Activated CD8-positive, alpha-beta memory T cell treated with anti-CD3 and anti-CD28 coated beads for 1 hour (primary cell): ENCODE data around the gene KCNIP1.
"Not testable (repeated sequence)": the region's sequence is repeated elsewhere in the genome, so short reads cannot be mapped to it uniquely, and the experiment has no call there.

Experiments used
- DNase-seq, 2 donors: peaks; one replicate each; pipeline ENCODE4 v3.0.0-alpha.2; 2020; ENCODE audit warnings: low read depth in 1 of 2; ENCODE audit errors: extremely low read depth in 1 of 2

Gene KCNIP1

DNA sequence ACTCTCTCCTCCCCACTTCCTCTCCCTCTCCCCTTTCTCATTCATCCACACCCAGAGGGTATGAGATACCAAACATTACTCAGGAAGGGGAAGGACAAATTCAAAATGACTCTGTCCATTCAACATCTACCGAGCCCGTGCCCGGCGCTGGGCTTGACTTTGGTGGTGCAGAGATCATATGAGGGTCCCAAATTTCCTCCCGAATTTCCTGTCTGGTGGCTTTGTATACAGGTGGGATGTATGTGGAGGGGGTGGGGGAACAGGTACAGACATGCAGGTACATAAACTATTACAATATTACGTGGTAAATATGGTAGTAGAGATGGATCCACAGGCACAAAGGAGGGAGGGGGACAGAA, 257.9 kb downstream of the KCNIP1 start:
- no peak for DNase-seq

DNA sequence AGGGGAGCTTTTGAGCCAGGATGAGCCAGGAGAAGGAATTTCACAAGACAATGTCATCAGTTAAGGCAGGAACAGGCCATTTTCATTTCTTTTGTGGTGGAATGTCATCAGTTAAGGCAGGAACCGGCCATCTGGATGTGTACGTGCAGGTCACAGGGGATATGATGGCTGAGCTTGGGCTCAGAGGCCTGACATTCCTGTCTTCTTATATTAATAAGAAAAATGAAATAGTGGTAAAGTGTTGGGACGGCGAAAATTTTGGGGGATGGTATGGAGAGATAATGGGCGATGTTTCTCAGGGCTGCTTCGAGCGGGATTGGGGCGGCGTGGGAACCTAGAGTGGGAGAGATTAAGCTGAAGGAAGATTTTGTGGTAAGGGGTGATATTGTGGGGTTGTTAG, 258.5 kb downstream of the KCNIP1 start:
- DNase-seq: not testable (repeated sequence)

- DNase-seq: not testable (repeated sequence)
Measured at GRCh38 chr5:170765868-170766267, 262.0 kb downstream of the KCNIP1 start.

DNA sequence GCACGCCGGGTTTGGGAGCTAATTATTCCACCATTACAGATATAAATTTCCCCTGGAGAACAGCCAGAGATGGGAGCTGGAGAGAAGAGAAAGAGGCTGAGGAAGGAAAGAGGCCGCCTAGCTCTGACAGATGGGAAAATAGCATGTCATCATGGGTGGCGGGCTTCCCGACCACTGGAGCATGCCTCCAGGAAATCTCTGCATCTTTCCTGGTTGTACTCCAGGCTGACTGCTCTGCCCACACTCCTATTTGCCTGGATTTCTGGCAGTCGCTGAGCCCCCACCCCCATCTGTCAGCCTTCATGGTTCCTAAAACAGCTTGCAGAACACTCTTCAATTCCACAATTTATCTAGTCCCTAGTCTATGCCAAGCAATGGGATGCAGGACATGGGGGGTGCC, 265.4 kb downstream of the KCNIP1 start:
- no peak for DNase-seq

GRCh38 chr5:170769898-170770416, 266.1 kb downstream of the KCNIP1 start:
- DNase-seq: no peak

GRCh38 chr5:170771496-170771895, 267.7 kb downstream of the KCNIP1 start:
- DNase-seq: no peak

DNA sequence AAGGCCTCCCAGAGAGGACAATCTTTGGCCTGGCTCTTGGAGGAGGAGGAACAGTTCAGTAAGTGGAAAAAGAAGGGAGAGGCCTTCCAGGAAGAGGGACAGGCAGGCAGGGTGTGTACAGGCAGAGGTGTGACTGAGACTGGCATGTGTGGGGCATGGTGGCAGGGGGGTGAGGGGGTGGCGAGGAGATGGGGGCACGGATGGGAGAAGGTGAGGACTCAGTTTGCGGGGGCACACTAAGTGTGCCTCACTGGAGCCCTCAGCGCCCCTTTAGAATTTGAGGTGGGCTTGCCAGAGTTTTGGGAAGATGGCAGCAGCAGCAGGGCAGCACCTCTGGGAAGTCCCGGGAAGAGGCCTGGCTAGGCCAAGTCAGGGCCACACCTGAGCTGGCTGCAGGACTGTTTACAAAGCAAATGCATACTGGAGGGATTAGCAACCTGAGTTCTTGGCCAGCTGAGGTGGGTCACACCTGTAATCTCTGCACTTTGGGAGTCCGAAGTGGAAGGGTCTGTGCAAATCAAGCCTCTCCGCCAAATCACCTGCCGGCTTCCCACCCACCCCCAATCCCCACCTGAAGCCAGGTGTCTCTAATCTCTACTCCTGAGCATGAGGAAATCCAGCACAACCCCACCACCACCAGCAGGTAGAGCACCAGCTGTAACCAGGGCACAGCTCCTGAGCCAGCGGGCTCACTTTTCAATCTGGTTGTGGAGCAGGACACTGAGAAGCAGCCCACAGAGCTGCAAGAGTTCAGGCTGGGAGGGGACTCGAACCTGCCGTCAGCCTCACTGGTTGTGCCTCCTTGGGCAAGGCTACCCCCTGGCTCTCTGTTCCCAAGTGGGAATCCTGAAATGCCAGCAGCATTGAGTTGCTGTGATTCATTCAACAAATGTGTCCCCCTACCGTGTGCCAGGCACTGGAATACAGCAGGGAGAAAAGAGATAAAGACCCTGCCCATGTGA, 269.5 kb downstream of the KCNIP1 start:
- no peak for DNase-seq

GRCh38 chr5:170774831-170775230, 271.0 kb downstream of the KCNIP1 start:
- DNase-seq: no peak

GRCh38 chr5:170781946-170782345, 278.1 kb downstream of the KCNIP1 start:
- DNase-seq: no peak

DNA sequence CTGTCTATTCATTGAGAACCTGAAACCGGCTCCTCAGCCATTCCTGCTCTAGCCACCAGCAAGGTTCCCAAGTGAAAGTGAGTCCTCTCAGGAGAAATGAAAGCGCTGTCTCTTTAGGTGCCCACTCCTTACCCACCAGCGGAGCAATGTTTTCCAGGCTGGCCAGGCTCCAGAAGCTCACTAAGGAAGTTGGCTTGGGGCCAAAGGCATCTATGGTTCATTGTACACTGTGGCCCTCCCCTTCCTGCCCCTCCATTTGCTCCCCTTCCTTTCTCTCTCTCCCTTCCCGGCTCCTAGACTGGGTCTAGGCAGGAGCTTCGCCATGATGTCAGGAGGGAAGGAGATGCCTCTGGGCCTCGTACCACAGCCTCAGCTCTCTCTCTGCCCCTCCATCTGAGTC, 278.6 kb downstream of the KCNIP1 start:
- DNase-seq: no peak

DNA sequence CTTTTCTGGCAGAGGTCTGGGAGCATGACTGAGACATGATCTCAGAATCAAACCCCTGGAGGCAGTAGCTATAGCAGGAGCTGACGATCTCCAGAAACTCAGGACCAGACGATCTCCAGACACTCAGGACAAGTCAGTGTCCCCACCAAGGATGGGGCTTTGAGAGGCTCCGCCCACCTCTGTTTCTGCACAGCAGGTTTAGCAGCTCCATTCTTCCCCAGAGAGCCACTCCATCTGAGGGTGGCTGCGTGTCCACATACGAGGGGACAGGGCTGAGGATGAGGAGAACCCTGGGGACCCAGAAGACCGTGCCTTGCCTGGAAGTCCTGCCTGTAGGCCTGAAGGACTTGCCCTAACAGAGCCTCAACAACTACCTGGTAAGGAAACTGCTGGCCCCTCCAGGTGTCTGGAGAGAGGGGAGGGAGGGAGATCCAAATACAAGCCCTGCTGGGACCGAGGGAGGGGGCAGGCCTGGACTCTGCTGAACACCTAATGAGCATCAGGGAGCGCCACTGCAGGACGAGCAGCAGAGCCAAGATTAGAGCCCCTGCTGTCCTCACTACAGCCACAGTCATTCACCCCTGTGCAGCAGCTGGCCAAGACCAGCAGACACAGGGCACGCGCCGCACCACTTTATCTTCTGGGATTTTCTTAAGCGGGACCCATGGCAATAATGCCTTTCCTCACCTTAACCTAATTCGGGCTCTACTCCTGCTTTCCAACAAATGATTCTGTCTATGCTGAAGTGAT, 279.9 kb downstream of the KCNIP1 start, which contains the start of gene GABRP:
GABRP (plus strand) TSS at position 228 of the 750 bp plus-strand sequence. CDS start 4,891 bp downstream, outside the sequence.
- DNase-seq: no peak

- no peak for DNase-seq
Measured at GRCh38 chr5:170785416-170785815, 281.6 kb downstream of the KCNIP1 start.
